Esophagus squamous epithelium (tissue), 4 donors: ENCODE results near the gene GRHL1.

Source experiments
- POLR2A ChIP-seq, 4 donors: fragments of 450-650 bp; IDR thresholded peaks; one replicate each; pipeline ENCODE4 v1.6.1; 2017; ENCODE audit warnings: antibody characterized with exemption in 4 of 4, mild to moderate bottlenecking in 4 of 4, moderate library complexity in 3 of 4
- TF ChIP-seq, protein P1 (sequence below), 6 experiments: fragments of 450-650 bp in 4 of 6; fragments of 200-600 bp in 2 of 6; sonication (generic) in 2 of 6; IDR thresholded peaks; one replicate each; pipeline ENCODE4 v1.5.1; 2016 to 2019; ENCODE audit warnings: antibody characterized with exemption in 6 of 6, mild to moderate bottlenecking in 4 of 6, moderate library complexity in 4 of 6

- TF ChIP-seq, protein P1, sequence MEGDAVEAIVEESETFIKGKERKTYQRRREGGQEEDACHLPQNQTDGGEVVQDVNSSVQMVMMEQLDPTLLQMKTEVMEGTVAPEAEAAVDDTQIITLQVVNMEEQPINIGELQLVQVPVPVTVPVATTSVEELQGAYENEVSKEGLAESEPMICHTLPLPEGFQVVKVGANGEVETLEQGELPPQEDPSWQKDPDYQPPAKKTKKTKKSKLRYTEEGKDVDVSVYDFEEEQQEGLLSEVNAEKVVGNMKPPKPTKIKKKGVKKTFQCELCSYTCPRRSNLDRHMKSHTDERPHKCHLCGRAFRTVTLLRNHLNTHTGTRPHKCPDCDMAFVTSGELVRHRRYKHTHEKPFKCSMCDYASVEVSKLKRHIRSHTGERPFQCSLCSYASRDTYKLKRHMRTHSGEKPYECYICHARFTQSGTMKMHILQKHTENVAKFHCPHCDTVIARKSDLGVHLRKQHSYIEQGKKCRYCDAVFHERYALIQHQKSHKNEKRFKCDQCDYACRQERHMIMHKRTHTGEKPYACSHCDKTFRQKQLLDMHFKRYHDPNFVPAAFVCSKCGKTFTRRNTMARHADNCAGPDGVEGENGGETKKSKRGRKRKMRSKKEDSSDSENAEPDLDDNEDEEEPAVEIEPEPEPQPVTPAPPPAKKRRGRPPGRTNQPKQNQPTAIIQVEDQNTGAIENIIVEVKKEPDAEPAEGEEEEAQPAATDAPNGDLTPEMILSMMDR (IDR thresholded peaks at IDR 0.05): no peak
- TF ChIP-seq POLR2A (IDR thresholded peaks at IDR 0.05): no peak
Observed at GRCh38 chr2:10033251-10034006, 81.9 kb downstream of the GRHL1 start.
